ENCODE measurements around the gene CELF6.

The CELF6 gene

DNA sequence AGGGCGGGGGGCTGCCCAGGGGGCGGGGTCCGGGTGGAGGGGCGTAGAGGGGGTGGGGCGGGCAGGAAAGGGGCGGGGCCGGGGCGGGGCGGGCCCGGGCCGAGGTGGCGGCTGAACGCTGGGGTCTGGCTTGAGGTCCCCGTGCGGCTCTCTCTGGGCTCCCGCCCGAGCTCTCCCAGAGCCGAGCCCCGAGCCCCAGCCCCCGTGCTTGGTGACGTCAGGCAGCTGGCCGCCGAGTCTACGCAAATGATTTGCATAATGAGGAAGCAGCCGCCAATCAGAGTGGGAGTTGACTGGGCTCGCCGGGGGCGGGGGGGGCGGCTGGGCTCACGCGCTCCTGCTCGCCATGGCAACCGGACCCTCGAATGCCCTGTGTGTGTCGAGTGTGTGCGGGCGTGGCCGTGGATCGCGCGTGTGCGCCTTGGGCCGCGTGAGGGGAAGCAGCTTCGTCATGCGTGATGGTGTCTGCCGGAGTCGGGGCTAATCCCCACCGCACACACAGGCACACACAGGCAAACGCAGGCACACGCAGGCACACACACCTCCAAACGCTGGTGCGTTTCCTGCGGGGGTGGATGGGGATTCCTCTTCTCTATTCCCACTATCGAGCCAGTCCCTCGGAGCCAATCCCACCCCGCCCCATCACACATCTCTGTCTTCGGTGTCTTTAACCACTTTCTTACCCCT is at the start of gene CELF6:
CELF6 (minus strand) TSS at position 173 of the 687 bp plus-strand sequence. CDS start 283 bp downstream, outside the sequence.
- peak; percentile 61 for DNase-seq

DNA sequence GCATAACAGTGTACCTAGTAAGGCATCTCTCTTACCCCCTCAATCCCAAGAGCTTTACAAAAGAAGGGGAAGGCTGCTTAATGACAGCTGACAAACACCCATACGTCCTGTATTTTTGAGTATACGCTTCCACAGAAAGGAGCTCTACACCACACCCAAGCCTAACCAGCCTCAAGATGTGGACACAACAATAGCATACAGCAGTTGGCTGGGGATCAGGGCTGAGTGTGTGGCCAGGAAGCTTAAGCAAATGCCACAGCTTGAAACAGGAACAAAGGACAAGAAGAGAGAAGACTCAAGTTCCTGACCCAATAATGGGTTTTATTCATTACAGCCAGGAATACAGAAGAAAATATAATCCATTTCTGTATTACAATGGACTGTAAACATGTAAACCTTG is 48.9 kb upstream of the CELF6 start:
- no peak for DNase-seq

DNA sequence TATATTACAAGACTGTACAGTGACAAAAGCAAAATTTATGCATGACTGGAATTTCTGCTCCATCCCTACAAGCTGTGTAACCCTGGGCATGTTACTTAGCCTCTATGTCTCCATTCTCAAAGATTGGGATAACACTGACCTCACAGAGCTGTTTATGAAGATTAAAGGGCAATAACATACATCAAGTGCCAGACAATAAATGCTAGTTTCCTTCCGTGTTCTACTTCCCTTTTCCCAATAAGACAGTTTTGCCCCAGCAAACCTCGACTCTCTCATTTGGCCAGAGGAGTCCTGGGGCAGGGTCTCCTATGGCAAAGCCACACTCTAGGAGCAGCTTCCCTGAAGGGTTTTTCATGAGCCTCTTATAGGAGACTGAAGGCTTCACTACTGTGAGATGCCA is 48.4 kb upstream of the CELF6 start:
- no peak for DNase-seq

DNA sequence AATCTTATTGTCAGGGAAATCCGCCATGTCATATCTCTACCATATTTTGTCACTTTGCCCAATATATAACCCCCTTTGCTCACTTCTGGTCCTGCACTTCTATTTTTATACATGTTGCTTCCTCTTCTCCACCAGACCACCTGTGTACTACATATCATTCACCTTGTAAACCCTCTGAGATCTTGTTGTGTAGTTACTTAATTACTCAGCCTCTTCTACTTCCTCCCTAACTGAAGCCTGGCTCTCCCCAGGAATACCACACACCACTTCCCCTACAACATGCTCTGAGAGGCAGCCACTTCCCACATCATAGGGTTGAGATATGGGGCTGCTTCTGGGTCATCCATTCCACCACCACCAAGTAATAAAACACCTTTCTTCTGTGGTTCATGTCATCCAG is 45.9 kb upstream of the CELF6 start:
- DNase-seq = no peak

DNA sequence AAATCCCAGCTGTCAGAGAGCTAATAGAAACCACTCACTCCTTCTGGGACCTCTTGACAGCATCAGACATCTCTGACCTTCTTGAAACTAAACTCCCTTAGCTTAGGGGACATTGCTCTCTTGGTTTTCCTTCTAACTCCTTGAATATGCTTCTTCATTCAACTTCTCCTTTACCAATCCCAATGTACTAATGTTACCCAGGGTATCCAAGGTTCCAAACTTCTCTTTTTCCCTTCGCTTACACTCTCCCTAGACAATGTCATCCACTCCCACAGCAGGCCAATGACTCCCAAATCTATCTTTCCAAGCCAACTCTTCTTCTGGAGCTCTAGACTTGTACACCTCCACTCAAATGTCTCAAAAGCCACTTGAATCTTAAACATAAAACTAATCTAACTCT is 41.2 kb upstream of the CELF6 start:
- no peak for DNase-seq

DNA sequence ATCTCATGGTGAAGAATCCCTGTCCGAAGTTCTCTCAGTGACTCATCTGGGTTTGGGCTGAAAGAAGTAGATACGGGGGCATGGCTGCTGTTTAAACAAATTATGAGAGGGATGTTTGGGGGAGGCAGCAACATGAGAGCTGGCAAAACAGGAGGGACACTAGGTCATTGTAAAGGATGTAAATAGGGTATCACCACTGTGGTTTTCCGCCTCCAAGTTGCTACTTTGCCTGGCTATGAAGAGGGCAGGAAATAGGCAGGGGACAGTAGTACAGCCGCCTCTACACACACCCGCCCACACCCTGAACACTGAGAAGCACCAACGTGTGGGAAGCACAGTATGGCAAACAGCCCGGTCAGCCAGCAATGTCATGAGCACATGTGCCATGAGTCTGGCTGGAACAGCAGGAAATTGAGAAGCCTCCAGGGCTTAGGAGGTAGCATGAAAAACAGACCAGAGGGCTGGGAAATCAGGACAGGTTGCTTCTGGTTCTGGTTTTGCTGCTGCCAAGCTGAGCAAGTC is 38.8 kb upstream of the CELF6 start:
- DNase-seq = no peak

DNA sequence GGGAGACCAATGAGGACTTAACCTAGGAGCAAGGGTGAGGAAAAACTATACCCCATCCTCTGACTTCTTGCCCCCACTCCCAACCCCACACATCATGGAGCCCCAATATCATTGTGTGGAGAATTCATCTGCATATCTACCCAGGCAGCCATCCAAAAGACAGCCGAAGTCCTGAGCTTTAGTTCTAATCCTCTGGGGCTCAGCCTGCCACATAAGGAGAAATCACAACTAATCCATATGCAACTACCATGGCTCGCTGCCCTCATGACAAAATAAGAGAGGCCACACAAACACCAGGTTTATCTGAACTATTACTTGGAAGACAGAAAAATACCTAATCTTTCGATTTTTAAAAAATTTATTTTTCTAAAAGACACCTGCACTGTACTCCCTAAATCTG is 38.2 kb upstream of the CELF6 start:
- DNase-seq = no peak

DNA sequence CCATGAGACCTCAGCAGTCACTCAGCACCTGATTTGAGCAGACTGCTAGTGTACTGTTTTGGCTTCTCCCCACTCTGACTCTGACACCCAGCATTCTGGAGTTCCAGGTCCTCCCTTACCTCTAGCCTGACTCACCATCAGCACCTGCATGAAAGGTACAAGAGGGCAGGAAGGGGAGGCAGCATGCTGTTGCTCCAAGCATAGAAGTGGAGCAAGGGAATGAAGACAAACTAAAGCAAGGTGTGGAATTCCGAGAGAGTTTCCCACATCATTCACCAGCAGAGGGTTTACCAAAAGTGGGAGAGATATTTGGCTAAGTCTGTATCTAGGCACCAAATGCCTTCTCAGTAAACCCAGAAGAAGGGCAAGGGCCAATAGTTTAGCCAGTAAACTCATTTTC is 34.5 kb upstream of the CELF6 start:
- no peak for DNase-seq

DNA sequence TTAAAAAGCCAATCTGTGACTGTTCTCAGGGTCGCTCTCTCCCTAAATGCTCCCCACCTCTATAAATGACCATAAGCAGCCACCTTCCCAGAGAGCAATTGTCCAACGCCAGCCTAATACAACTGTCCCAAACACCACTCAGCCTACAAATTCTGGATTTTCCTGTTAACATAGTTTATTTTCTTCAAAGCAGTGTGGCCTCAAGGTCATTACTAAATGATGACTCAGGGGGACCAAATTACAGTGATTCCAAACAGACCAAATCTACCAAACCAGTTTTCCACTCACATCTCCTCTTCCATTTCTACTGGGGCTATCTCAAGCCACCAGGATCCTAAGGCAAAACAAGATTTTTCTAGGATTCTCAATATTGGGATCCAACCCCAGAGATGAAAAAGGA is 33.3 kb upstream of the CELF6 start:
- no peak for DNase-seq

DNA sequence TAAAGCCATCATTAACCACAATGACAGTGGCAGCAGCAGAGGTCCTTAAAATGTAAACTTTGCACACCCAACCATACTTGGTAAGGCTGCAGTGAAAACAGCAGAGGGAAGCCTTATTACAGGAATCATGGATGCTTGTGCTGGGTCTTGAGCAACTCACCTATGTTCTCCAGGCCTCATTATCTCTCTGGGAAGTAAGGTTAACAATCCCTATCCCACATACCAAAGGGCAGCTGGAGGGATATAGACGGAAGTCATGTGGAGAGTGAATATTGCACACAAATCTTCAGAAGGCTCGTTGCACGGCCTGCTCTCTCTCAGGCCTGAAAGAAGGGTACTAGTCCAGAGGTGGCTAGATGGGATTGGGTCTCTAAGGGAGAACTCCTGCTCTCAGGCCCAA is 25.8 kb upstream of the CELF6 start:
- DNase-seq = no peak

DNA sequence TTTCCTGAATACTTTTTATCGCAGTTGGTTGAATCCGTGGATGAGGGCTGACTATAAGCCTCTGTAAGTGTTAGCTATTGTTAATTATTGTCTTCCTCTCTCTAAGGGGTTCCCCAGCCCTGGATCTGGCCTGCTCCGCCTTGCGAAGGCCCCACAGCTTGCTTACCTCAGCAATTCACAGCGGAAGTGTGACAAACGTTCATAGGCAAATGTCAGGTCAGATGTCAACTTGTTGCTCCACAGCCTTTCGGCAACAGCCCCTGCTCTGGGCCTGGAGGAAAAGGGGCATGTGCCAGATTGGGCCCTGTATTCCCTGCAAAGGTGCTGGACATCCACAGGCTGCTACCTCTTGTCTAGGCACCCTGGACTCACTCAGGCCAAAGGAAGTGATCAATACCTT is 25.3 kb upstream of the CELF6 start:
- DNase-seq = no peak

DNA sequence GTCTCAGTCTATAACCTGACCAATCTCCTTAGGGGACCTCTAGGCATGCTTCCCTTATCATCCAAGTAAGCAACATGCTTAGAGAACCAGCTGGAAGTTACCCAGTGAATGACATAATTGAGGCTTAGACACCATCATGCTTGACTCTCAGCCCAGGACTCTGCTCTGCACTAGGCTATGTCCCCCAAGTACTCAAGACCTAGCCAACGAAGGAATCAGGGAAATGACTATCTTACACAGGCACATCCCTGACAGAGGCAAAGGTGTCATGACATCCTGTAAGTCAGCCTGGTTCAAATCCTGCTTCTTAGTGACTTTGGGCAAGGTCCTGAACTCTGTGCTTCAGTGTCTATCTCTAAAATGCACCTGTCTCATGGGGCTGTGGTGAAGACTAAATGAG is 24.6 kb upstream of the CELF6 start:
- DNase-seq = no peak

DNA sequence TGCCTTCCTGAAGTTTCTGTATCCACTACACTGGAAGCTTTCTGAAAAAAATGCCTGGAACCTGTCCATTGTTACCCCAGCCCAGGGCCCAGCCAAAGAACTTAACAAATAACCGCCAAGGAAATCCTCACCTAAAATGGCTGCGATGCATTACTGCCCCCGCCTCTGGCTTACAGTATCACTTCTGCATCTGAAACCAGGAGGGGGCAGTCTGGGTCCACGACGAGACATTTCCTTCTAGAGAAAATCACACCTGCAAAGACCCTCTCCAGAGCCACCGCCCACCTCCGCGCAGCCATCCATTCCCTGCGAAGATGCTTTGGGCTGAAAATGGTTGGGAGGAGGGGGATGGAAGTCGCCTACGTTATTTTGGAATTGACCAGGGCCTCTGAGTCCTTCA is 22.4 kb upstream of the CELF6 start:
- DNase-seq = no peak

DNA sequence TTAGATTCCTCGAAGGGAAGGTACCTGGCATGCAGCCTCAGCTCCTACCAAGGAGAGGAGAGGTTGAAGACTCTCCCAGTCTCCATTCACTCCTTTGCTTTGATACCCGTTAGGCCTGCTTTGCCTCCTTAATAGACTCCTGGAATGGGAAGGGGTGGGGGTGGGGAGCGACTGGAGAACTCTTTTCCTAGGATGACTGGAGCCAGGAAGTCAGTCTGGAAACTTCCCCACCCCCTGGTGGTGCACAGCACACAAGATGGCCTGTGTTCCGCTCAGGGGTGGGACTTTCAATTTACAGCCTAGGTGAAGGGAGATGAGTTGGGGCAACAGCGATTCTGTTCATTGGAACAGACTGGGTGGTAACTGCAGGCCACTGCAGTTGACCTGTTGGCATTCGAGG is 21.4 kb upstream of the CELF6 start:
- DNase-seq = no peak

DNA sequence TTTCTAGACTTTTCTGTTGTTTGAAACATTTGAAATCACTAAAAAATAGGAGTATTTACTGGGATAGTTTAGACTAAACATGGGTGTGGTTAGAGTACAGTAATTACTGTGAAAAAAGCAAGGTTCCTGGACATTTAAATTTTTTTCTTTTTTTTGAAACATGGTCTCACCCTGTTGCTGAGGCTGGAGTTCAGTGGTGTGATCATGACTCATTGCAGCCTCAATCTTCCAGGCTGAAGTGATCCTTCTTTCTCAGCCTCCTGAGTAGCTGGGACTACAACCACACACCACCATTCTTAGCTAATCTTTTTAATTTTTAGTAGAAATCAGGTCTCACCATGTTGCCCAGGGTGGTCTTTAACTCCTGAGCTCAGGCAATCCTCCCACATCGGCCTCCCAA is 20.4 kb upstream of the CELF6 start:
- DNase-seq = no peak

DNA sequence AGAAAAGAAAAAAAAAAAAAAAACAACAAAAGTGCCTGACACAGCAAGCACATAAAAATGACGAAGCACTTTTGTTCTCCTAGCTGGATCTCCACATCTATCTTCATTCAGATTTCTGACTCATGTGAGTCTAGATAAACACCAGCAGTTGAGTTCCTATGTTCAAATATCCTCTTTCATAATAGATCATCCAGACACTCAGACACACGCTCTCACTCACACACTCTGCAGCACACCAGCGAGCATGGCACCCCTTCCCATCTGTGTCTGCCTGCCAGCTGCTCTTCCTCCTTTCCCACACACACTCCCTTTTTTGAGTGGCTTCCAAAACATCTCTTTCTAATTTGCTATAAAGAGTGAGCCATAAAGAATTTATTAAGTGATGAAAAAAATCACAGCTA is 19.8 kb upstream of the CELF6 start:
- DNase-seq = peak; percentile 3

DNA sequence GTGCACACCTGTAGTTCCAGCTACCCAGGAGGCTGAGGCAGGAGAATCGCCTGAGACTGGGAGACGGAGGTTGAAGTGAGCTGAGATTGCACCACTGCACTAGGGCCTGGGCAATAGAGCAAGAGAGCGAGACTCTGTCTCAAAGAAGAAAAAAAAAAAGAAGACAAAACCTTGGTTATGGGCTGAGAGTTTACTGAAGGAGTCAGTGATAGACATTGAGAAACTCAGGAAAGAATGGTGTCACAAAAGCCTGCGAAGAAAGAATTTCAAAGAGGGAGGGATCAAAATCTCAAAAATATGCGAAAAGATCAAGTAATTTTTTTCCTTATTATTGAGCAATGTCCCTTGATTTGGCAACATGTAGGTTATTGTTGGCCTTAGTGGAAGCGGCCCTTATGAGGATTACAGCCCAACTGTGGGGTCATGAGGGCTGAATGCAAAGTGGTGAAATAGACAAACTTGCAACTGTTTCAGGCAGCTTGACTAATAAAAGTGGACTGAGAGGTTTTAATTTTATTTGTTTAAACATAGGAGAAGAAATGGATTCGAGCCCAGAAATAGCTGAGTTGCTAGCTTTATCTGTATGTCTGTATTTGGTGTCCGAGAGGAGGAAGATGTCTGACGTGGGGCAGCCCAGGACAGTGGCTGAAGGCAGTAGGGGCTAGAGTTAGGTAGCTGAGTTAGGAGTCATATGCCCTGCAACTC is 18.8 kb upstream of the CELF6 start:
- DNase-seq = no peak

DNA sequence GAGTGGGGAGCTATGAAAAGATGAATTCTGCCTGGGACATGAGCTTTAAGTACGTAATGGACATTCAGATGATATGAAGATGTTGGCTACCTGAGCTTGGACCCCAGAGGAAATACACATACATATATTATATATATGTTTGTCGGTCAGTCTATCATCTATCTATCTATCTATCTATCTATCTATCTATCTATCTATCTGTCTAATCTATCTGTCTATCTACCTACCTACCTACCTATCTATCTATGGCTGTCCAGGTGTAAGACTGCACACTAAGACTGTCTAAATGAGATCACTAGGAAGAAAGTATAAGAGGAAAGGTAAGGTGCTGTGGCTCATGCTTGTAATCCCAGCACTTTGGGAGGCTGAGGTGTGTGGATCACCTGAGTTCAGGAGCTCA is 18.2 kb upstream of the CELF6 start:
- DNase-seq = no peak

DNA sequence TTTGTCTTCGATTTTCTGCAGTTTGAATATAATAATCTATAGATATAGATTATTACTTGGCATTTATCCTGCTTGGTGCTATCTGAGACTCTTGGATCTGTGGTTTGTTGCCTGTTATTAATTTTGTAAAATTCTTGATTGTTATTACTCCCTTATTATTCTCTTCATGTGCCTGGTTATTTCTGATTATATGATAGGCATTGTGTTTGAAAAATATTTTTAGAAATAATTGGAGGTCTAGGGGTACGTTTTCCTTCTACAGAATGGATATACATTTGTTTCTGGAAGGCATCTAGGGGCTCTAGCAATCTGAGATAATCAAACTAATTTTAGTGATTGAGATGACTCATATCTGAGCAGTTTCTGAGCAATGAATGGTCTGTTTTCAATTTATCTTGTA is 14.9 kb upstream of the CELF6 start:
- no peak for DNase-seq

DNA sequence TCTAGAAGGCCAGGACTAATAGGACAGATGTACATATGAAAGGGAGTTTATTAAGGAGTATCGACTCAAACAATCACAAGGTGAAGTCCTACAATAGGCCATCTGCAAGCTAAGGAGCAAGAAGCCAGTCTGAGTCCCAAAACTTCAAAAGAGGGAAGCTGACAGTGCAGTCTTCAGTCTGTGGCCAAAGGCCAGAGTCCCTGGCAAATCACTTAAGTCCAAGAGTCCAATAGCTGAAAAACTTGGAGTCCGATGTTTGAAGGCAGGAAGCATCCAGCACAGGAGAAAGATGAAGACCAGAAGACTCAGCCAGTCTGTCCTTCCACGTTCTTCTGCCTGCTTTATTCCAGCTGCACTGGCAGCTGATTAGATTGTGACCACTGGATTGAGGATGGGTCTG is 11.1 kb upstream of the CELF6 start:
- no peak for DNase-seq

DNA sequence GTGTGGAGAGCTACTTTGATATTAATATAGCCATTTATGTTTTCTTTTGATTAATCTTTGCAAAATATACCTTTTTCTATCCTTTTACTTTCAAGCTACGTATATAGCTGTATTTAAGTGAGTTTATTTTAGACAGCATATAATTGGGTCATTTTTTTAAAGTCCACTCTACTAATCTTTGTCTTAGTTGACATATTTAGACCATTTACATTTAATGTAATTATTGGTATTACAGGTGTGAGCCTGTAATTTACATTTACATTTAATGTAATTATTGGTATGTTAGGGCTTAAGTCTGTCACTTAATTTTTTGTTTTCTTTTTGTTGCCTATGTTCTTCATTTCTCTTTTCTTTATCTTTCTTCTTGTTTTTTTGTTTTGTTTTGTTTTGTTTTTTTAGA is 3.8 kb upstream of the CELF6 start:
- no peak for DNase-seq

DNA sequence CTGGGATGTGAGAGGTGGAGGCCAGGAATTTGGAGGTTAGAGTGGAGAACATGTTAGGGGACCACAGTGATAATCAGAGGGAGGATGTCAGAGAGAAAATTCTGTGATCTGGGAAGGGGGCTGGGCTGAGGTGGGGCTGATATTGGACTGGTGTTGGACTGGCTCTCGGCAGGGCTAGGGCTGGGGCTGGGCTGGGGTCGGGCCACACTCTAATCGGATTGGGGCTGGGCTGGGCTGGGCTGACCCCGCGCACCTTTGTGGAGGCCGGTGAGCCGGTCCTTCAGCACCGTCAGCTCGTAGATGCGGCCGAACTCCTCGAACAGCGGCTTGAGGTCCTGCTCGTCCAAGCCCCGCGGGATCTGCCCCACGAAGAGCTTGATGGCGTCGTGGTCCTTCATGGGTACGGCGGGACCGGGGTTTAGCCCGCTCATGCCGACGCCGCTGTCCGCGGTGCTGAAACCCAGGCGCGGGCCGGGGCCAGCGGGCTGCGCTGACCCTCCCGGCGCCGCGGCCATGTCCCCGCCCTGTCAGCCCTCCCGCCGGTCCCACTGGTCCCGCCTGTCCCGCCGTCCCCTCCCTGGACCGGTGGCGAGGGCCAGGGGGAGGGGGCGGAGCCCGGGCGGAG is 485 bp downstream of the CELF6 start:
- DNase-seq = no peak

DNA sequence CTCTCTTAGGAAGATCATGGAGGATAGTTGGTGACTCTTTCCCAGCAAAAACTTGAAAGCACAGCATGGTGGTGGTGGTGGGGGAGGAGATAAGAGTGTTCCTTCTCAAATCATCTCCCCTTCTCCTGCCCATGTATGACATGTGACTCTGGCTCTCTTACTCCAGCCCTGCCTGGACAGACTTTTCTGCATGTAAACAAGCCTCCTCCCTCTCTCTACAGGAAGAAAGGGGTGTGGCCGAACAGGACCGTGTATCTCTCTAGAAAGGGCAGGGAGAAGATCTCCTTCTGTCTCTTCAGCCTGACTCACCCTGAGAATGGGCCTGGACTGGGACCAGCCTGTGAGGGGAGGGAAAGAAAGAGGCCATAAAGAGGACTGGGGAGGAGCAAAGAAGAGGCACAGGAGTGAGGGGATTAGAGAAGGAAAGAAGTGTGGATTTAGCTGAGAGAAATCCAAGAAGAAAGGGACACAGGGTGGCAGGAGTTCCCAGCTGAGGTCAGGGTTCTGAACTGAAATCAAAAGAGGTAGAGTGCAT is 1.5 kb downstream of the CELF6 start:
- DNase-seq = no peak

Data from NCI-H748 treated with DMSO at 0.1 percent for 48 hours (cell line).